GM10266 (cell line): ENCODE data around the gene ELP4.
"Not testable (repeated sequence)": the region's sequence is repeated elsewhere in the genome, so short reads cannot be mapped to it uniquely, and the experiment has no call there.

Source experiments
- DNase-seq: peaks from one replicate; pipeline ENCODE4 v3.0.0; 2012; ENCODE audit errors: extremely low spot score
- CTCF ChIP-seq: IDR thresholded peaks from 2 replicates; pipeline ENCODE4 v1.5.1; 2012; ENCODE audit warnings: mild to moderate bottlenecking, low read depth; ENCODE audit not compliant: control insufficient read depth, insufficient read depth; ENCODE audit errors: missing control alignments

The ELP4 gene

DNA sequence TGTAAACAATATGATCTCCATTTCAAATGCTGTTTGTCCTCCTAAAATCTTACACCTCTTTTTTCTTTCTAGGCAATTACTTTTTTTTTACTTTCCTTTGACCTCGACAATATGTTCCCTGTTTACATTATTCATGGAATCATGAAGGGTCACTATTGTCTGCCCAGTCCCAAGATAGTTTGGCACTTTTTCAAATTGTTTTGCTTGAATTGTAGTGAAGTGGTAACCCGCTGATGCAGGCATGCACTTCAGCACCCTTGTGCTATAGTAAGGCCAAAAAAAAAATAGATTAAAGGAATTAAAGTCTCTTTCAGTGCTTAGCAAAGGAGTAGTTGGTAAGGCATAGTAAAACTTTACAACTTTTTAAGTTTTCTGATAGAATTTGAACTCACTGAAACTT is 210.7 kb downstream of the ELP4 start:
- DNase-seq: no peak
- TF ChIP-seq CTCF: no peak

- TF ChIP-seq CTCF: no peak
- no peak for DNase-seq
Measured at GRCh38 chr11:31720671-31721365, 211.3 kb downstream of the ELP4 start.

DNA sequence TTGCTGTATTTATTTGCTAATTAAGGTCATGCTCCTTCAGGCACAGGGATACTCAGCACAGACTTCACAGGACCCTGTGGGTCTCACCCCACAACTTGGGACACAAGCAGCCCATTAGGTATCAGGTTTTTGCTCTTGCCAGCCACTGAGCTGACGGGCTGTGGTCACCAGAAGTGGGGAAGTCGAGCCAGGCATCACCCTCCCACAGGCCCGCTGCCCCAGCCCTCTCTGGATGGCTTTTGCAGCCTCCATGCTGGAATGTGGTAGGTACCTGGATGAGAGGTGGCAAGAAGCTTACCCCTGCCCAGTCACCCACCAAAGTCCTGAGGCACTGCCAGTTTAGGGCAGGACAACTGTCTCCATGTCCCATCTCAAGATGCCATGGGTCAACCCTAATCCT is 213.2 kb downstream of the ELP4 start:
- no peak for TF ChIP-seq CTCF
- DNase-seq: no peak

DNA sequence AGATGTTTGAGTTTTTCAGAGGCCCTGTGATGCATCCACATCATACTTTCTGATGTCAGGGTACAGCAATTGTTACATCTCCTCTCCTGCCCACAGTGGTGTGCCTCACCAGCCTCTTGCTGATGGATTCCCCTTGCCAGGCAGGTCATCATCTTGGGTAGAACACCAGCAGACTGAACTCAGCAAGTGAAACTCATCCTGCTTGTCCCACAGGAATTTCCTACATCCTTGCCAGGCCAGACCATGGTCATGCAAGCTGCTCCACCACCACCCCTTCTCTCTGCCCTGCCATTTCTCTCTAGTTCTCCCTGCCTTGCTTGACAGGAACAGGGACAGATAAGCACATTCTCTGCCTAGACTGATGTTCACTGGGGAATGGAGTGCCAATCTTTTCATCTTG is 215.6 kb downstream of the ELP4 start:
- no peak for TF ChIP-seq CTCF
- DNase-seq: no peak

- no peak for DNase-seq
- no peak for TF ChIP-seq CTCF
Measured at GRCh38 chr11:31728432-31728831, 218.9 kb downstream of the ELP4 start.

GRCh38 chr11:31740131-31740530 is 230.6 kb downstream of the ELP4 start:
- DNase-seq: no peak
- TF ChIP-seq CTCF: no peak

DNA sequence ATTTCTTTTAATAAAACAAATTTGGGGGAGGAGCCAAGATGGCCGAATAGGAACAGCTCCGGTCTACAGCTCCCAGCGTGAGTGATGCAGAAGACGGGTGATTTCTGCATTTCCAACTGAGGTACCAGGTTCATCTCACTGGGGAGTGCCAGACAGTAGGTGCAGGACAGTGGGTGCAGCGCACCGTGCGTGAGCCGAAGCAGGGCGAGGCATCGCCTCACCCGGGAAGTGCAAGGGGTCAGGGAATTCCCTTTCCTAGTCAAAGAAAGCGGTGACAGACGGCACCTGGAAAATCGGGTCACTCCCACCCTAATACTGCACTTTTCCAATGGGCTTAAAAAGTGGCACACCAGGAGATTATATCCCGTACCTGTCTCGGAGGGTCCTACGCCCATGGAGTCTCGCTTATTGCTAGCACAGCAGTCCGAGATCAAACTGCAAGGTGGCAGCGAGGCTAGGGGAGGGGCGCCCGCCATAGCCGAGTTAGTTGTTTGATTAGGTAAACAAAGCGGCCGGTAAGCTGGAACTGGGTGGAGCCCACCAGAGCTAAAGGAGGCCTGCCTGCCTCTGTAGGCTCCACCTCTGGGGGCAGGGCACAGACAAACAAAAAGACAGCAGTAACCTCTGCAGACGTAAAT is 231.3 kb downstream of the ELP4 start:
- not testable (repeated sequence) for DNase-seq
